ENCODE measurements around the gene PLPP7.

PLPP7 gene

DNA sequence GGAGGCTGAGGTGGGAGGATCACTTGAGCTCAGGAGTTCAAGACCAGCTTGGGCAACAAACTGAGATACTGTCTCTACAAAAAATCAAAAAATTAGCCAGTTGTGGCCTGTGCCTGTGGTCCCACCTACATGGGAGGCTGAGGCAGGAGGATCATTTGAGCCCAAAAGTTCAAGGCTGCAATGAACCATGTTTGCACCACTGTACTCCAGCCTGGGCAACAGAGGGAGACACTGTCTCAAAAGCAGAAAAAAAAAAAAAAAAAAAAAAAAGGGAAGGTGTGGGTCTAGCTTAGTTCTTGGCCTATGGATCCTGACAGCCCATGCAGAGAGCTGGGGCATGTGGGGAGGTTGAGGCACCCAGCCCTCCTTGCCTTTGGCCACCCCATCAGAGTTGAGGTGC, 10.9 kb downstream of the PLPP7 start:
- Histone ChIP-seq H3K9me3 (replicated peaks in 1 of 11) (no peaks in the 10 kb centered on the region), H4K20me1 (peaks cover 0 to 10% (median 0%) of the 10 kb centered on the region in 11 experiments; a peak in 4 of 22 replicates), H3K36me3 (no peaks in the 10 kb centered on the region), H3K4me2 (peak overlapping the region in 8 of 11 experiments; percentile 15 to 88 (median 72); a peak in 12 of 22 replicates), H3K27me3 (no peaks in the 10 kb centered on the region; a peak in 1 of 22 replicates), H3K9ac (no peak overlapping the region), H3K4me3 (no peak overlapping the region), H3K4me1 (peaks cover 24 to 99% (median 84%) of the 10 kb centered on the region in 10 experiments), H3K27ac (no peak overlapping the region)
- no peak for TF ChIP-seq Cebpa-rat (IDR thresholded peaks at IDR 0.05)

DNA sequence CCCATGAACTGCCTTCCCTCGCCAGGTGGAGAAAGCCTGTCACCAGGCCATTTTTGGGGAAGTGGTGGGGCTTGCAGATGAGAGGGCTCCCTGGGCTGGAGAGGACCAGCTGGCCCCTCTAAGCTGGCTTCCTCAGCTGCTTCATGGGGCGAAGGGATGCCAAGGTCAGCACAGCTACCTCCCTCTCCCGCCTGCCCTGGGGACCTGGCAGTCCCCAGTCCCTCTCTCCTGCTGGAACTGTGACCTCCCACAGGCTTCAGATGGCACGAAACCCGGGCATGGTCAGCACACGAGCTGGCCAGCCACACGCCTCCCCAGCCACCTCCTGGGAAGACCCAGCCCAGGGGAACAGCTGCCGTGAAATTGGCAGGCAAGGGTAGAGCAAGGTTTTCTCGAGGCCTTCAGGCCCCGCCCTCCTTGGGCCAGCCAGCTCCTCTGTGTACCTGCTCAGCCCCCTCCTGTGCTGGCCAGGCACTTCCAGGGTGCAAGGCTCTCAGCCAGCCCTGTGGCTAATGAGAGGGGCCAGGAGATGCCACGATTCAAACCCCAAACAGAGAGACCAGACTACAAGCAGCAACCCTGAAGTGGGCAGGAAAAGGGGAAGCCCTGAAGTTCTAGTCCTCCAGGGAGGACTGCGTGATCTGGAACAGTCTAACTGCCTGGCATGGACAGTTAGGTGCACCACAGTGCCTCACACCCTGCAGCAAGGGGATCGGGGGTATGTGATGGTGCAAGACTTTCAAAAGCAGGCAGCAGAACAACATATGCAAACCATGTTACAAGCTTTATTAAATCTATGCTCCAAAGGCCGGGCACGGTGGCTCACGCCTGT, 12.9 kb downstream of the PLPP7 start:
- Histone ChIP-seq H3K9me3 (replicated peaks in 1 of 11) (no peaks in the 10 kb centered on the region), H4K20me1 (peaks cover 0 to 4% (median 0%) of the 10 kb centered on the region in 11 experiments; a peak in 3 of 22 replicates), H3K4me2 (peak overlapping the region; percentile 25 to 88 (median 75)), H3K4me1 (peaks cover 24 to 91% (median 85%) of the 10 kb centered on the region in 10 experiments), H3K27ac (peak overlapping the region in 8 of 11 experiments; percentile 12 to 72 (median 63); a peak in 15 of 22 replicates), H3K27me3 (no peaks in the 10 kb centered on the region; a peak in 1 of 22 replicates), H3K4me3 (no peak overlapping the region), H3K9ac (peak overlapping the region in 7 of 11 experiments; percentile 21 to 42 (median 34); a peak in 9 of 22 replicates), H3K36me3 (no peaks in the 10 kb centered on the region)
- no peak for TF ChIP-seq Cebpa-rat (IDR thresholded peaks at IDR 0.05)

DNA sequence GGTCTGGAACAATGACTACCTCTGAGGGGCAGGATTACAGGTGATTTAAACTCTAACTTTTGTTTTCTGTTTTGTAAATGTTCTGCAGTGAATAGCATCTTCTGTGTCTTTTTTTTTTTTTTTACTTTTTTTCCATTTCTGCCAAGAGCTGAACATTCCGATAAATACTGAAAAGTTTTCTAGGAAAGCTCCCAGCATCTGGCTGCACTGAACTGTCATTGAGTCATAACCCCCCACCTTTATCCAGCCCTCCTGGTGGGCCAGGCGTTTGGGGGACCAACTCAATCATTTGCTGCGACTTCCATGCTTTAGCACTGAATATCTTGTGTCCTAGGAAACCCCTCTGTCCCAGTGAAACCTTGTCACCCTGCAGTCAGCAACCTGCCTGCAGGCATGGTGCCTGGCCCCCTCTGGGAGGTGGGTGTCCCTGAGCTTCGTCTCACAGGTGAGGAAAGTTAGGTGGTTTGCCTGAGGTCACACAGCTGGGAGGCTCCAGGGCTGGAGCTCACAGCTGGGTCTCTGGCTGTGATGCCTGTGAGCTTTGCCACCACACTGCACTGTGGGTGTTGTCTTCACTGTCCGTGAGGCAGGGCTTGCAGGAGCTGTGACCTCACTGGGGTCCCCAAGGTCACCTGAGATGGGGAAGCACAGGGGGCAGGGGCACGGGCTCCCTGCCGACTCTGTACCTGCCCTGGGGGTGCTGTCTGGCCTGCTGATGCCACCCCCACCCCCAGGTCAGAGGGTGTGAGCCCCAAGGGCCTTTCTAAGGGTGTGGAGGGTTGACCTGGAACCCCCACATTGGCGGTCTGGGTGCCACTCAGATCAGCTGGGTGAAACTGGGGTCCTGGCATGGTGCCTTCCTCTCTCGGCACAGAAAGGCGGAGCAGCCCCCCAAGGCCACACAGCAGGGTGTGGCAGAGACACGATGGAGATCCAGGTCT, 14.1 kb downstream of the PLPP7 start:
- peak overlapping the region in 9 of 11 experiments; percentile 21 to 88 (median 66); a peak in 16 of 22 replicates for H3K4me2 ChIP-seq
- peak overlapping the region in 2 of 11 experiments; percentile 26 to 27; a peak in 2 of 22 replicates for H3K27ac ChIP-seq
- peaks cover 32 to 91% (median 85%) of the 10 kb centered on the region in 10 experiments for H3K4me1 ChIP-seq
- H4K20me1 ChIP-seq = peaks cover 0 to 12% (median 0%) of the 10 kb centered on the region in 11 experiments; a peak in 4 of 22 replicates
- peaks cover 0 to 6% (median 0%) of the 10 kb centered on the region in 11 experiments; a peak in 1 of 22 replicates for H3K27me3 ChIP-seq
- no peak overlapping the region for H3K4me3 ChIP-seq
- H3K9ac ChIP-seq = 0 out of 22 replicates have a peak overlapping the region, but pooled peaks of 1 of the 11 experiments have one; percentile 4
- no peaks in the 10 kb centered on the region for H3K9me3 ChIP-seq (replicated peaks in 1 of 11)
- TF ChIP-seq Cebpa-rat (IDR thresholded peaks at IDR 0.05) = no peak
- H3K36me3 ChIP-seq = no peaks in the 10 kb centered on the region

DNA sequence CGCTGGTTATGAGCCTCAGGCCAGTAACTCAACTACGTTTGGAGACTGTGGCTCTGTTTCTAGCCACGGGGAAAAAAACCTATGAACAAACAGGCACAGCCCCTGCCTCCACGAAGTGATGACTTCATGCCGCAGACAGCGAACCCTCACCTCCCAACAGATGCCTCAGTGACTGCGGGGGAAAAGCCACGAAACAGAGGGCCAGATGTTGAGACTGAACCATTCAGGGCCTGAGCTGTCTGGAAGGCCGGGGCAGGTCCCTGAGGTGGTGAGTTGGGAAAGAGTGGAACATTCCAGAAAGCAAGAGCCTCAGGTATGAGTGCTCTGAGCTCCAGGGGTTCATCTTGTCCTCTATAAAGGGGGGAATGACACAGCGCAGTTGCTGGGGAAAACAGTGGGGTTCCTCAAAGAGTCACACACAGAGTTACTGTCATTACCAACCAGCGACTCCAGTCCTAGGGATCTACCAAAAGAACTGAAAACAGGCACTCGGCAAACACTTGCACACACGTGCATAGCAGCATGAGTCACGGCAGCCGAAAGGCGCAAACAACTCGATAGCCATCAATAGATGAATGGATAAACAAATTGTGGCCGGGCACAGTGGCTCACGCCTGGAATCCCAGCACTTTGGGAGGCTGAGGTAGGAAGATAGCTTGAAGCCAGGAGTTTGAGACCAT, 15.3 kb downstream of the PLPP7 start:
- H3K9ac ChIP-seq = 0 out of 22 replicates have a peak overlapping the region, but pooled peaks of 2 of the 11 experiments have one; percentile 2 to 13
- H3K36me3 ChIP-seq = no peaks in the 10 kb centered on the region
- peaks cover 33 to 91% (median 85%) of the 10 kb centered on the region in 10 experiments for H3K4me1 ChIP-seq
- no peak overlapping the region for H3K4me3 ChIP-seq
- H3K27me3 ChIP-seq = peaks cover 0 to 6% (median 0%) of the 10 kb centered on the region in 11 experiments; a peak in 1 of 22 replicates
- H3K4me2 ChIP-seq = peak overlapping the region in 8 of 11 experiments; percentile 25 to 88 (median 48); a peak in 16 of 22 replicates
- no peak for TF ChIP-seq Cebpa-rat (IDR thresholded peaks at IDR 0.05)
- H4K20me1 ChIP-seq = peaks cover 0 to 13% (median 0%) of the 10 kb centered on the region in 11 experiments; a peak in 3 of 22 replicates
- H3K27ac ChIP-seq = peak overlapping the region in 3 of 11 experiments; percentile 1 to 26 (median 4); a peak in 2 of 22 replicates
- H3K9me3 ChIP-seq (replicated peaks in 1 of 11) = no peaks in the 10 kb centered on the region

DNA sequence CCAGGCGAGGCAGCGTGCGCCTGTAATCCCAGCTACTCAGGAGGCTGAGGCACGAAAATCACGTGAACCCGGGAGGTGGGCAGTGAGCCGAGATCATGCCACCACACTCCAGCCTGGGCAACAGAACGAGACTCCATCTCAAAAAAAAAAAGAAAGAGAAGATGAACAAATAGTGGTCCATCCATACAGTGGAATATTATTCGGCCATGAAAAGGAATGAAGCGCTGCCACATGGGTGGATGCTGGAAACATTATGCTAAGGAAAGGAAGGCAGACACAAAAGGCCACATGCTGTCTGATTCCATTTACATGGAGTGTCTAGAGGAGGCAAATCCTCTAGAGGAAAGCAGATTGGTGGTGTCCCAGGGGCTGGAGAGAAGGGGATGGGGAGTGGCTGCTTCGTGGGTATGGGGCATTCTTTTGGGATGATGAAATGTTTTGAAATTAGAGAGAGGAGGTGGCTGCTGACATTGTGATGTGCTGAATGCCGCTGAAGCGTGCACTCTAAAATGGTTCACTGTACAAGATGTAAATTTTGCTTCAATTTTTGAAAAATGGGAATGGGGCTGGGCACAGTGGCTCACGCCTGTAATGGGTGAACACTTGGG, 17.0 kb downstream of the PLPP7 start:
- TF ChIP-seq Cebpa-rat (IDR thresholded peaks at IDR 0.05) = no peak
- no peaks in the 10 kb centered on the region for H3K36me3 ChIP-seq
- no peak overlapping the region for H3K9ac ChIP-seq
- H3K4me3 ChIP-seq = no peak overlapping the region
- no peaks in the 10 kb centered on the region for H3K9me3 ChIP-seq (replicated peaks in 1 of 11)
- H3K27ac ChIP-seq = no peak overlapping the region
- H3K4me1 ChIP-seq = peaks cover 40 to 89% (median 86%) of the 10 kb centered on the region in 10 experiments
- peaks cover 0 to 6% (median 0%) of the 10 kb centered on the region in 11 experiments; a peak in 1 of 22 replicates for H3K27me3 ChIP-seq
- peak overlapping the region in 7 of 11 experiments; percentile 71 to 91 (median 84); a peak in 14 of 22 replicates for H3K4me2 ChIP-seq
- peaks cover 0 to 13% (median 0%) of the 10 kb centered on the region in 11 experiments; a peak in 3 of 22 replicates for H4K20me1 ChIP-seq

DNA sequence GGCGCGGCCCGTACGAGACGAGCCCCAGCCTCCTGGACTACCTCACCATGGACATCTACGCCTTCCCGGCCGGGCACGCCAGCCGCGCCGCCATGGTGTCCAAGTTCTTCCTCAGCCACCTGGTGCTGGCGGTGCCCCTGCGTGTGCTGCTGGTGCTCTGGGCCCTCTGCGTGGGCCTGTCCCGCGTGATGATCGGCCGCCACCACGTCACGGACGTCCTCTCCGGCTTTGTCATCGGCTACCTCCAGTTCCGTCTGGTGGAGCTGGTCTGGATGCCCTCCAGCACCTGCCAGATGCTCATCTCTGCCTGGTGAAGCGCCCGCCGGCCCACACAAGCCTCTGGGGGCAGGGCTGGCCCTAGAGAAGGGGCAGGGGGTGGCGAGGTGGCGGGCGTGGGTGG, 18.5 kb downstream of the PLPP7 start:
- peak overlapping the region in 2 of 11 experiments; percentile 14 to 44; a peak in 2 of 22 replicates for H3K9ac ChIP-seq
- peaks cover 0 to 6% (median 0%) of the 10 kb centered on the region in 11 experiments; a peak in 1 of 22 replicates for H3K27me3 ChIP-seq
- H3K9me3 ChIP-seq (replicated peaks in 1 of 11) = no peaks in the 10 kb centered on the region
- TF ChIP-seq Cebpa-rat (IDR thresholded peaks at IDR 0.05) = no peak
- H4K20me1 ChIP-seq = peaks cover 0 to 13% (median 0%) of the 10 kb centered on the region in 11 experiments; a peak in 3 of 22 replicates
- H3K4me1 ChIP-seq = peaks cover 25 to 75% (median 72%) of the 10 kb centered on the region in 10 experiments
- peak overlapping the region; percentile 4 to 91 (median 83); a peak in 19 of 22 replicates for H3K4me2 ChIP-seq
- no peaks in the 10 kb centered on the region for H3K36me3 ChIP-seq
- H3K27ac ChIP-seq = peak overlapping the region in 2 of 11 experiments; percentile 13 to 28; a peak in 1 of 22 replicates
- no peak overlapping the region; a peak in 1 of 20 replicates for H3K4me3 ChIP-seq

DNA sequence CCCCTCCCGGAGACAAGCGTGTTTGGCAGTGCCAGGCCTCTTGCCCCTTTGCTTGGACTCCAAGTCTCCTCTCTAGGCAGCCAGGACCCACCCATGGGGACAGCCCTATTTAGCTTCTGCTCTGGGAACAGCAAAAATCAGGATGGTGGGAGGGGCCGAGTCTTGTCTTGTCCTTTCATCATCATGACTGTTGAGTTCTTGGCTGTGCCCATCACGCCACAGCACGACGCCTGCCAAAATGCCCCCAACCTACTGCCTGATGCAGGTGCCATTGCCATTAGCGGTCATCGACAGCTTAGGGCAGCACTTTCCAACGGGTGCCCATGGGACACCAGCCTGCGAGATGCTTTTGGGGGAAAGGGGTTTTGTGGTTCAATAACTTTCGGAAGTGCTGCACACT, 18.9 kb downstream of the PLPP7 start:
- TF ChIP-seq Cebpa-rat (IDR thresholded peaks at IDR 0.05) = no peak
- Histone ChIP-seq H3K4me2 (peak overlapping the region; percentile 4 to 91 (median 83); a peak in 21 of 22 replicates), H3K27me3 (peaks cover 0 to 6% (median 0%) of the 10 kb centered on the region in 11 experiments; a peak in 1 of 22 replicates), H3K4me3 (no peak overlapping the region; a peak in 1 of 20 replicates), H3K9ac (no peak overlapping the region; a peak in 1 of 22 replicates), H3K4me1 (peaks cover 25 to 70% (median 67%) of the 10 kb centered on the region in 10 experiments), H3K9me3 (replicated peaks in 1 of 11) (no peaks in the 10 kb centered on the region), H3K36me3 (no peaks in the 10 kb centered on the region), H3K27ac (0 out of 22 replicates have a peak overlapping the region, but pooled peaks of 1 of the 11 experiments have one; percentile 13), H4K20me1 (peaks cover 0 to 13% (median 0%) of the 10 kb centered on the region in 11 experiments; a peak in 3 of 22 replicates)

Data from BLaER1 treated with 17β-estradiol and CSF1 and Interleukin-3, amounts not matched to agents 10 nM and 100 nM (cell line).